ENCODE data around the gene TXNRD3.

Gene TXNRD3

DNA sequence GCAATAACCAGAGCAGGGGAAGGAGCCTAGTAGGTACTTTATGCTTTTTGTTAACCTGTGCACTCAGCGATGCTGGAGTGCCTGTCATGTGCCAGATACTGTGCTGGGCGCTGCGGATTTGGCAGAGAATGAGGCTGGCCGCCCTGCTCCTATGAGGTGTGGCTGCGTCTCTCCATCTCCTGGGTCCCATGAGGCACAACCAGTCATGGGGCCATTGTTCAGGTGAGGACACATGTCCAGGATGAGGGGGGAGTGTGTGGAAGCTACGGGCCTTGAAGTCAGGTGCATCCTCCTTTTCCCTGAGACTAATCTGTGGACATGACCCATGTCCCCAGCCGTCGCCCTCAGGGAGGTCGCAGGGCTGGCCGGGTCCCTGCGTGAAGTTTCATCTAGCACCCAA lies 963 bp upstream of the TXNRD3 start:
- Histone ChIP-seq H2AFZ (ENCODE audit: low read depth, low read length) (no peak overlapping the region), H3K9me3 (ENCODE audit: insufficient read depth, low read length) (no peaks in the 10 kb centered on the region), H3K4me3 (ENCODE audit: low read length) (no peak overlapping the region), H3K4me2 (ENCODE audit: low read length) (no peak overlapping the region), H3K79me2 (ENCODE audit: low read length) (no peaks in the 10 kb centered on the region), H3K9ac (ENCODE audit: low read length) (no peak overlapping the region), H3K4me1 (ENCODE audit: low read length) (no peaks in the 10 kb centered on the region), H3K36me3 (replicated peaks; ENCODE audit: low read depth, low read length) (no peaks in the 10 kb centered on the region), H3K27me3 (ENCODE audit: low read depth, low read length) (peaks cover 9% of the 10 kb centered on the region), H4K20me1 (ENCODE audit: insufficient read depth, low read length) (no peaks in the 10 kb centered on the region), H3K27ac (ENCODE audit: low read length) (no peak overlapping the region)
- TF ChIP-seq, protein P1, sequence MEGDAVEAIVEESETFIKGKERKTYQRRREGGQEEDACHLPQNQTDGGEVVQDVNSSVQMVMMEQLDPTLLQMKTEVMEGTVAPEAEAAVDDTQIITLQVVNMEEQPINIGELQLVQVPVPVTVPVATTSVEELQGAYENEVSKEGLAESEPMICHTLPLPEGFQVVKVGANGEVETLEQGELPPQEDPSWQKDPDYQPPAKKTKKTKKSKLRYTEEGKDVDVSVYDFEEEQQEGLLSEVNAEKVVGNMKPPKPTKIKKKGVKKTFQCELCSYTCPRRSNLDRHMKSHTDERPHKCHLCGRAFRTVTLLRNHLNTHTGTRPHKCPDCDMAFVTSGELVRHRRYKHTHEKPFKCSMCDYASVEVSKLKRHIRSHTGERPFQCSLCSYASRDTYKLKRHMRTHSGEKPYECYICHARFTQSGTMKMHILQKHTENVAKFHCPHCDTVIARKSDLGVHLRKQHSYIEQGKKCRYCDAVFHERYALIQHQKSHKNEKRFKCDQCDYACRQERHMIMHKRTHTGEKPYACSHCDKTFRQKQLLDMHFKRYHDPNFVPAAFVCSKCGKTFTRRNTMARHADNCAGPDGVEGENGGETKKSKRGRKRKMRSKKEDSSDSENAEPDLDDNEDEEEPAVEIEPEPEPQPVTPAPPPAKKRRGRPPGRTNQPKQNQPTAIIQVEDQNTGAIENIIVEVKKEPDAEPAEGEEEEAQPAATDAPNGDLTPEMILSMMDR (IDR thresholded peaks at IDR 0.05; ENCODE audit: low read depth, low read length), result no peak
- TF ChIP-seq EZH2phosphoT487 (IDR thresholded peaks at IDR 0.05; ENCODE audit: low read depth), result no peak

DNA sequence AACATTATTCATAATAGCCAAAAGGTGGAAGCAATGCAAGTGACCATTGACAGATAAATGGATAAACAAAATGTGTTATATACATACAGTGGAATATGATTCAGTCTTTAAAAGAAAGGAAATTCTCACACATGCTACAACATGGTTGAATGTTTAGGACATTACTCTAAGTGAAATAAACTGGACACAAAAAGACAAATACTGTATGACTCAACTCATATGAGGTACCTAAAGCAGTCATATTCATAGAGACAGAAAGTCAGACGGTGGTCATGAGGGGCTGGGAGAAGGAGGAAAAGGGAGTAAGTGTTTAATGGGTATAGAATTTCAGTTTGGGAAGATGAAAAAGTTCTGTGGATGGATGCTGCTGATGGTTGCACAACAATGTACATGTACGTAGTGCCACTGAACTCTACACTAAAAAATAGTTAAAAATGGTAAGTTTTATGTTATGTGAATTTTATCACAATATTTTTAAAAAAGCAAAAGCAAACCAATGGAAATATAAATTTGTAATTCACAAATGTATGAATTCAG lies 5.3 kb downstream of the TXNRD3 start:
- no peak overlapping the region for H3K27ac ChIP-seq (ENCODE audit: low read length)
- H3K79me2 ChIP-seq (ENCODE audit: low read length), result no peaks in the 10 kb centered on the region
- TF ChIP-seq, protein P1 (IDR thresholded peaks at IDR 0.05; ENCODE audit: low read depth, low read length), result no peak
- TF ChIP-seq EZH2phosphoT487 (IDR thresholded peaks at IDR 0.05; ENCODE audit: low read depth), result no peak
- no peaks in the 10 kb centered on the region for H4K20me1 ChIP-seq (ENCODE audit: insufficient read depth, low read length)
- H3K36me3 ChIP-seq (replicated peaks; ENCODE audit: low read depth, low read length), result no peaks in the 10 kb centered on the region
- no peak overlapping the region for H3K4me3 ChIP-seq (ENCODE audit: low read length)
- no peak overlapping the region for H2AFZ ChIP-seq (ENCODE audit: low read depth, low read length)
- no peaks in the 10 kb centered on the region for H3K4me1 ChIP-seq (ENCODE audit: low read length)
- no peaks in the 10 kb centered on the region for H3K9me3 ChIP-seq (ENCODE audit: insufficient read depth, low read length)
- no peak overlapping the region for H3K9ac ChIP-seq (ENCODE audit: low read length)
- H3K4me2 ChIP-seq (ENCODE audit: low read length), result no peak overlapping the region
- H3K27me3 ChIP-seq (ENCODE audit: low read depth, low read length), result peaks cover 29% of the 10 kb centered on the region; the same call in 1 of the 2 replicates

DNA sequence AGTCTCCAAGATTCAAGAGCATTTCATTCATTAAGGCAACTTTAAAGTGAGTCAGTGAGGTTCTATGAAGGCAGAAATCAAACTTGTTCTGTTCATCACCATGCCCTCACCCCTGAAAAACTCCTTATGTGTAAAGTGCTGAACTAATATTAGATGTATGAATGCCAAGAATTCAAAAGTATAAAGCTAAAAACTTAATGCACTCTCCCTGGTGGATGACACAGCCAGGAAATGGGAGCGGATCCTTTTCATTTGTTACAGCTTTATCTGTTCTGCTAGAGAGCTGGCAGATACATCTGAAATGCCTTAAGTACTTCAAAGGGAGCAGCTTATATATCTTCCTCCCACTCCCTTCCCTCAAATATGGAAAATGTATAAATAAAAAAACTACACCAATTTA lies 8.2 kb downstream of the TXNRD3 start:
- H3K9me3 ChIP-seq (ENCODE audit: insufficient read depth, low read length), result no peaks in the 10 kb centered on the region
- H3K4me3 ChIP-seq (ENCODE audit: low read length), result no peak overlapping the region
- H3K36me3 ChIP-seq (replicated peaks; ENCODE audit: low read depth, low read length), result no peaks in the 10 kb centered on the region
- no peak overlapping the region for H3K27ac ChIP-seq (ENCODE audit: low read length)
- no peaks in the 10 kb centered on the region for H3K79me2 ChIP-seq (ENCODE audit: low read length)
- H3K27me3 ChIP-seq (ENCODE audit: low read depth, low read length), result peaks cover 31% of the 10 kb centered on the region; the same call in 1 of the 2 replicates
- no peak overlapping the region for H3K4me2 ChIP-seq (ENCODE audit: low read length)
- H3K9ac ChIP-seq (ENCODE audit: low read length), result no peak overlapping the region
- no peak overlapping the region for H2AFZ ChIP-seq (ENCODE audit: low read depth, low read length)
- TF ChIP-seq, protein P1 (IDR thresholded peaks at IDR 0.05; ENCODE audit: low read depth, low read length), result no peak
- TF ChIP-seq EZH2phosphoT487 (IDR thresholded peaks at IDR 0.05; ENCODE audit: low read depth), result no peak
- no peaks in the 10 kb centered on the region for H4K20me1 ChIP-seq (ENCODE audit: insufficient read depth, low read length)
- H3K4me1 ChIP-seq (ENCODE audit: low read length), result no peaks in the 10 kb centered on the region

DNA sequence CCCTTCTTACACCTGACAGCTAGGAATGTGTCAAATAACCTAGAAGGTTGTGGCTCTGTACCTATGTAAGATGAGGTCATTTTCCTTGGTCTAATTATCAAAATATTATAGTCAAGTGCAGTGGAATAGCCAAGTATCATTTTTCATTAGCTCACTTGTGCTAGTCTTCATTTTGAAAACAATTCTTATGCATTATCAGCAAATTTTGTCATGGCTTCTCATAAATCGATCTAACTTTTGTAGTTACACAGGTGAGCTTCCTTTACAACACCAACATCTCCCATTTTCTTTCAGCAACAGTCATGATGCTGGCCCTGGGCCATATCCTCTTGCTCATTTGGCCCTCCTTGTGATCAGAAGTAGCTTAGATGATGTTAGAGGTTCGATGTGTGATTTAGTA lies 10.3 kb downstream of the TXNRD3 start:
- Histone ChIP-seq H3K27me3 (ENCODE audit: low read depth, low read length) (peaks cover 30% of the 10 kb centered on the region; the same call in 1 of the 2 replicates), H3K9me3 (ENCODE audit: insufficient read depth, low read length) (no peaks in the 10 kb centered on the region), H3K9ac (ENCODE audit: low read length) (no peak overlapping the region), H3K4me3 (ENCODE audit: low read length) (no peak overlapping the region), H3K4me2 (ENCODE audit: low read length) (no peak overlapping the region), H2AFZ (ENCODE audit: low read depth, low read length) (no peak overlapping the region), H4K20me1 (ENCODE audit: insufficient read depth, low read length) (no peaks in the 10 kb centered on the region), H3K27ac (ENCODE audit: low read length) (no peak overlapping the region), H3K79me2 (ENCODE audit: low read length) (no peaks in the 10 kb centered on the region), H3K4me1 (ENCODE audit: low read length) (no peaks in the 10 kb centered on the region), H3K36me3 (replicated peaks; ENCODE audit: low read depth, low read length) (no peaks in the 10 kb centered on the region)
- TF ChIP-seq EZH2phosphoT487 (IDR thresholded peaks at IDR 0.05; ENCODE audit: low read depth), result no peak
- TF ChIP-seq, protein P1 (IDR thresholded peaks at IDR 0.05; ENCODE audit: low read depth, low read length), result no peak
